Measurements from ENCODE around the gene CDKL1. TPM values are rescaled to one million over a fixed set of nuclear protein-coding genes. Genes with fewer than 3 reads are reported as not detected.
"Not testable (repeated sequence)": the region's sequence is repeated elsewhere in the genome, so short reads cannot be mapped to it uniquely, and the experiment has no call there.

Gene CDKL1
- total RNA-seq, 1 experiment from 2014 or later: 11.3 TPM

GRCh38 chr14:50357753-50358395 is 38.8 kb downstream of the CDKL1 start:
- Histone ChIP-seq H3K4me1 (ENCODE audit: insufficient read depth, low read length, poor library complexity, severe bottlenecking) (no peaks in the 10 kb centered on the region), H3K4me3 (ENCODE audit: low read depth, low read length, poor library complexity, severe bottlenecking) (no peak overlapping the region), H3K27ac (ENCODE audit: low read depth, low read length, poor library complexity, severe bottlenecking) (no peak overlapping the region), H3K36me3 (ENCODE audit: insufficient read depth, low read length, poor library complexity, severe bottlenecking) (no peaks in the 10 kb centered on the region), H3K9me3 (ENCODE audit: low read depth, low read length, poor library complexity, severe bottlenecking) (no peaks in the 10 kb centered on the region), H3K27me3 (replicated peaks; ENCODE audit: insufficient read depth, low read depth, low read length, poor library complexity) (no peaks in the 10 kb centered on the region)
- ChIA-PET CTCF (no interaction called here), POLR2A (ENCODE audit: low non-redundant PET) (no interaction called here)
- no peak for DNase-seq (ENCODE audit: low spot score)
- intact Hi-C loops (cut with micrococcal nuclease; ENCODE audit: unreplicated experiment): no loop called here
- no TSS peak for BruUV-seq (replicated peaks)
- TF ChIP-seq EZH2 (IDR thresholded peaks at IDR 0.05; ENCODE audit: borderline replicate concordance, low read depth, low read length, poor library complexity, severe bottlenecking): no peak

GRCh38 chr14:50357124-50357523 is 39.6 kb downstream of the CDKL1 start:
- ChIA-PET CTCF (no interaction called here), POLR2A (ENCODE audit: low non-redundant PET) (no interaction called here)
- no TSS peak for BruUV-seq (replicated peaks)
- Histone ChIP-seq H3K4me1 (ENCODE audit: insufficient read depth, low read length, poor library complexity, severe bottlenecking) (no peaks in the 10 kb centered on the region), H3K27me3 (replicated peaks; ENCODE audit: insufficient read depth, low read depth, low read length, poor library complexity) (no peaks in the 10 kb centered on the region), H3K4me3 (ENCODE audit: low read depth, low read length, poor library complexity, severe bottlenecking) (no peak overlapping the region), H3K9me3 (ENCODE audit: low read depth, low read length, poor library complexity, severe bottlenecking) (no peaks in the 10 kb centered on the region), H3K27ac (ENCODE audit: low read depth, low read length, poor library complexity, severe bottlenecking) (no peak overlapping the region), H3K36me3 (ENCODE audit: insufficient read depth, low read length, poor library complexity, severe bottlenecking) (no peaks in the 10 kb centered on the region)
- TF ChIP-seq CTCF (conservative IDR thresholded peaks at IDR 0.05; ENCODE audit: low read depth, low read length) (no peak), EZH2 (IDR thresholded peaks at IDR 0.05; ENCODE audit: borderline replicate concordance, low read depth, low read length, poor library complexity, severe bottlenecking) (no peak)
- intact Hi-C loops (cut with micrococcal nuclease; ENCODE audit: unreplicated experiment): no loop called here
- no peak for DNase-seq (ENCODE audit: low spot score)

- H3K4me1 ChIP-seq (ENCODE audit: insufficient read depth, low read length, poor library complexity, severe bottlenecking); H3K27ac ChIP-seq (ENCODE audit: low read depth, low read length, poor library complexity, severe bottlenecking); POLR2A ChIA-PET (ENCODE audit: low non-redundant PET); H3K9me3 ChIP-seq (ENCODE audit: low read depth, low read length, poor library complexity, severe bottlenecking); CTCF ChIA-PET; DNase-seq (ENCODE audit: low spot score); BruUV-seq (replicated peaks); H3K36me3 ChIP-seq (ENCODE audit: insufficient read depth, low read length, poor library complexity, severe bottlenecking); H3K4me3 ChIP-seq (ENCODE audit: low read depth, low read length, poor library complexity, severe bottlenecking); intact Hi-C loops (cut with micrococcal nuclease; ENCODE audit: unreplicated experiment); H3K27me3 ChIP-seq (replicated peaks; ENCODE audit: insufficient read depth, low read depth, low read length, poor library complexity): not testable (repeated sequence)
These were observed 40.4 kb downstream of the CDKL1 start for GRCh38 chr14:50356283-50356682.

GRCh38 chr14:50355692-50356091 is 41.0 kb downstream of the CDKL1 start:
- no peak for DNase-seq (ENCODE audit: low spot score)
- H3K4me1 ChIP-seq (ENCODE audit: insufficient read depth, low read length, poor library complexity, severe bottlenecking): no peaks in the 10 kb centered on the region
- TF ChIP-seq EZH2 (IDR thresholded peaks at IDR 0.05; ENCODE audit: borderline replicate concordance, low read depth, low read length, poor library complexity, severe bottlenecking): no peak
- no peak for TF ChIP-seq CTCF (conservative IDR thresholded peaks at IDR 0.05; ENCODE audit: low read depth, low read length)
- intact Hi-C loops (cut with micrococcal nuclease; ENCODE audit: unreplicated experiment): no loop called here
- H3K36me3 ChIP-seq (ENCODE audit: insufficient read depth, low read length, poor library complexity, severe bottlenecking): no peaks in the 10 kb centered on the region
- H3K9me3 ChIP-seq (ENCODE audit: low read depth, low read length, poor library complexity, severe bottlenecking): no peaks in the 10 kb centered on the region
- H3K27me3 ChIP-seq (replicated peaks; ENCODE audit: insufficient read depth, low read depth, low read length, poor library complexity): no peaks in the 10 kb centered on the region
- POLR2A ChIA-PET (ENCODE audit: low non-redundant PET): no interaction called here
- BruUV-seq (replicated peaks): no TSS peak
- CTCF ChIA-PET: no interaction called here
- no peak overlapping the region for H3K4me3 ChIP-seq (ENCODE audit: low read depth, low read length, poor library complexity, severe bottlenecking)
- H3K27ac ChIP-seq (ENCODE audit: low read depth, low read length, poor library complexity, severe bottlenecking): no peak overlapping the region
